ENCODE results near the gene FAM8A1.
"Not testable (repeated sequence)": the region's sequence is repeated elsewhere in the genome, so short reads cannot be mapped to it uniquely, and the experiment has no call there.

The FAM8A1 gene

GRCh38 chr6:17580518-17581048 is 19.5 kb upstream of the FAM8A1 start:
- H2BK12ac ChIP-seq (ENCODE audit: low read length), result no peak overlapping the region
- H3K18ac ChIP-seq (ENCODE audit: low read length), result no peak overlapping the region
- H3K4me3 ChIP-seq (ENCODE audit: low read depth, low read length), result peak overlapping the region; percentile 12
- H3K14ac ChIP-seq (ENCODE audit: low read length), result no peak overlapping the region
- H2BK5ac ChIP-seq (ENCODE audit: low read depth, low read length, poor library complexity), result no peak overlapping the region
- no peak overlapping the region for H2AFZ ChIP-seq (ENCODE audit: insufficient read depth, low read length, poor library complexity)
- H4K91ac ChIP-seq (ENCODE audit: low read depth, low read length), result no peak overlapping the region
- no peak overlapping the region for H2AK5ac ChIP-seq (ENCODE audit: low read length)
- WGBS (ENCODE audit: extremely low coverage, insufficient coverage, insufficient read length), result no CpG with 5 or more reads among the region's 53 CpGs
- no peak overlapping the region for H3K23ac ChIP-seq (ENCODE audit: low read length)
- H4K8ac ChIP-seq (ENCODE audit: low read depth, low read length), result no peak overlapping the region
- H3K4me2 ChIP-seq (ENCODE audit: low read length), result peak overlapping the region; percentile 4
- peaks cover 6% of the 10 kb centered on the region for H3K9me3 ChIP-seq (ENCODE audit: insufficient read depth, low read depth, low read length)
- DNase-seq, result peak; percentile 33 to 60
- no peaks in the 10 kb centered on the region for H3K79me1 ChIP-seq (ENCODE audit: low read length)
- no peaks in the 10 kb centered on the region for H3K27me3 ChIP-seq (ENCODE audit: insufficient read depth, low read length)
- H4K12ac ChIP-seq (ENCODE audit: low read depth, low read length), result no peak overlapping the region
- no peaks in the 10 kb centered on the region for H3K36me3 ChIP-seq (ENCODE audit: control insufficient read depth in 1 of 2, insufficient read depth in 2 of 2, low read length in 2 of 2)
- H2BK120ac ChIP-seq (ENCODE audit: insufficient read depth, low read length, poor library complexity), result no peak overlapping the region
- H3K27ac ChIP-seq (ENCODE audit: low read depth, low read length), result no peak overlapping the region
- no peaks in the 10 kb centered on the region for H3K79me2 ChIP-seq (ENCODE audit: control insufficient read depth, insufficient read depth, low read length, poor library complexity)
- H3K4me1 ChIP-seq (ENCODE audit: control insufficient read depth in 1 of 2, insufficient read depth in 2 of 2, low read length in 2 of 2), result no peaks in the 10 kb centered on the region
- H3K4ac ChIP-seq (ENCODE audit: low read depth, low read length), result no peak overlapping the region
- no peak overlapping the region for H3K9ac ChIP-seq (ENCODE audit: low read length)

GRCh38 chr6:17581282-17581681 is 18.8 kb upstream of the FAM8A1 start:
- H3K4ac ChIP-seq (ENCODE audit: low read depth, low read length); H4K8ac ChIP-seq (ENCODE audit: low read depth, low read length); H3K4me3 ChIP-seq (ENCODE audit: low read depth, low read length); H3K27ac ChIP-seq (ENCODE audit: low read depth, low read length); H2AFZ ChIP-seq (ENCODE audit: insufficient read depth, low read length, poor library complexity); H3K27me3 ChIP-seq (ENCODE audit: insufficient read depth, low read length); H3K4me2 ChIP-seq (ENCODE audit: low read length); H3K79me1 ChIP-seq (ENCODE audit: low read length); H2BK120ac ChIP-seq (ENCODE audit: insufficient read depth, low read length, poor library complexity); H3K79me2 ChIP-seq (ENCODE audit: control insufficient read depth, insufficient read depth, low read length, poor library complexity); H3K14ac ChIP-seq (ENCODE audit: low read length); H3K18ac ChIP-seq (ENCODE audit: low read length); H4K91ac ChIP-seq (ENCODE audit: low read depth, low read length); H2BK12ac ChIP-seq (ENCODE audit: low read length); DNase-seq; H2AK5ac ChIP-seq (ENCODE audit: low read length); H3K23ac ChIP-seq (ENCODE audit: low read length); H3K9ac ChIP-seq (ENCODE audit: low read length); H4K12ac ChIP-seq (ENCODE audit: low read depth, low read length); H2BK5ac ChIP-seq (ENCODE audit: low read depth, low read length, poor library complexity); H3K4me1 ChIP-seq (ENCODE audit: control insufficient read depth in 1 of 2, insufficient read depth in 2 of 2, low read length in 2 of 2); H3K9me3 ChIP-seq (ENCODE audit: insufficient read depth, low read depth, low read length); H3K36me3 ChIP-seq (ENCODE audit: control insufficient read depth in 1 of 2, insufficient read depth in 2 of 2, low read length in 2 of 2): not testable (repeated sequence)
- WGBS (ENCODE audit: extremely low coverage, insufficient coverage, insufficient read length), result no CpG with 5 or more reads among the region's 7 CpGs

GRCh38 chr6:17583811-17584210 is 16.3 kb upstream of the FAM8A1 start:
- H2BK5ac ChIP-seq (ENCODE audit: low read depth, low read length, poor library complexity), result no peak overlapping the region
- no peak overlapping the region for H3K14ac ChIP-seq (ENCODE audit: low read length)
- no peak overlapping the region for H3K4ac ChIP-seq (ENCODE audit: low read depth, low read length)
- H3K79me1 ChIP-seq (ENCODE audit: low read length), result no peaks in the 10 kb centered on the region
- H3K4me3 ChIP-seq (ENCODE audit: low read depth, low read length), result no peak overlapping the region
- no peaks in the 10 kb centered on the region for H3K36me3 ChIP-seq (ENCODE audit: control insufficient read depth in 1 of 2, insufficient read depth in 2 of 2, low read length in 2 of 2)
- no peak overlapping the region for H3K18ac ChIP-seq (ENCODE audit: low read length)
- no peak overlapping the region for H2AK5ac ChIP-seq (ENCODE audit: low read length)
- H2BK120ac ChIP-seq (ENCODE audit: insufficient read depth, low read length, poor library complexity), result no peak overlapping the region
- H2AFZ ChIP-seq (ENCODE audit: insufficient read depth, low read length, poor library complexity), result no peak overlapping the region
- no peak overlapping the region for H3K9ac ChIP-seq (ENCODE audit: low read length)
- no peaks in the 10 kb centered on the region for H3K79me2 ChIP-seq (ENCODE audit: control insufficient read depth, insufficient read depth, low read length, poor library complexity)
- no peak overlapping the region for H3K27ac ChIP-seq (ENCODE audit: low read depth, low read length)
- no CpG with 5 or more reads among the region's 5 CpGs for WGBS (ENCODE audit: extremely low coverage, insufficient coverage, insufficient read length)
- no peak overlapping the region for H3K4me2 ChIP-seq (ENCODE audit: low read length)
- no peak overlapping the region for H4K8ac ChIP-seq (ENCODE audit: low read depth, low read length)
- H2BK12ac ChIP-seq (ENCODE audit: low read length), result no peak overlapping the region
- no peak overlapping the region for H4K91ac ChIP-seq (ENCODE audit: low read depth, low read length)
- H3K23ac ChIP-seq (ENCODE audit: low read length), result no peak overlapping the region
- DNase-seq, result no peak
- no peaks in the 10 kb centered on the region for H3K4me1 ChIP-seq (ENCODE audit: control insufficient read depth in 1 of 2, insufficient read depth in 2 of 2, low read length in 2 of 2)
- no peaks in the 10 kb centered on the region for H3K27me3 ChIP-seq (ENCODE audit: insufficient read depth, low read length)
- H4K12ac ChIP-seq (ENCODE audit: low read depth, low read length), result no peak overlapping the region
- H3K9me3 ChIP-seq (ENCODE audit: insufficient read depth, low read depth, low read length), result peaks cover 1% of the 10 kb centered on the region

GRCh38 chr6:17584241-17584803 is 15.8 kb upstream of the FAM8A1 start:
- no peak overlapping the region for H2AFZ ChIP-seq (ENCODE audit: insufficient read depth, low read length, poor library complexity)
- H3K27me3 ChIP-seq (ENCODE audit: insufficient read depth, low read length), result no peaks in the 10 kb centered on the region
- no peaks in the 10 kb centered on the region for H3K79me2 ChIP-seq (ENCODE audit: control insufficient read depth, insufficient read depth, low read length, poor library complexity)
- H3K23ac ChIP-seq (ENCODE audit: low read length), result no peak overlapping the region
- no peak overlapping the region for H2BK120ac ChIP-seq (ENCODE audit: insufficient read depth, low read length, poor library complexity)
- H3K4ac ChIP-seq (ENCODE audit: low read depth, low read length), result no peak overlapping the region
- no CpG with 5 or more reads among the region's 7 CpGs for WGBS (ENCODE audit: extremely low coverage, insufficient coverage, insufficient read length)
- no peak overlapping the region for H3K18ac ChIP-seq (ENCODE audit: low read length)
- no peak overlapping the region for H3K9ac ChIP-seq (ENCODE audit: low read length)
- no peak overlapping the region for H2AK5ac ChIP-seq (ENCODE audit: low read length)
- no peak overlapping the region for H4K91ac ChIP-seq (ENCODE audit: low read depth, low read length)
- no peak overlapping the region for H2BK5ac ChIP-seq (ENCODE audit: low read depth, low read length, poor library complexity)
- no peak overlapping the region for H3K4me2 ChIP-seq (ENCODE audit: low read length)
- H4K12ac ChIP-seq (ENCODE audit: low read depth, low read length), result no peak overlapping the region
- H3K14ac ChIP-seq (ENCODE audit: low read length), result no peak overlapping the region
- no peak overlapping the region for H4K8ac ChIP-seq (ENCODE audit: low read depth, low read length)
- peak; percentile 30 to 72 for DNase-seq
- peaks cover 1% of the 10 kb centered on the region for H3K9me3 ChIP-seq (ENCODE audit: insufficient read depth, low read depth, low read length)
- no peak overlapping the region for H3K4me3 ChIP-seq (ENCODE audit: low read depth, low read length)
- no peak overlapping the region for H2BK12ac ChIP-seq (ENCODE audit: low read length)
- H3K79me1 ChIP-seq (ENCODE audit: low read length), result no peaks in the 10 kb centered on the region
- peaks cover 0 to under 1% of the 10 kb centered on the region in 2 experiments for H3K4me1 ChIP-seq (ENCODE audit: control insufficient read depth in 1 of 2, insufficient read depth in 2 of 2, low read length in 2 of 2)
- H3K27ac ChIP-seq (ENCODE audit: low read depth, low read length), result no peak overlapping the region
- no peaks in the 10 kb centered on the region for H3K36me3 ChIP-seq (ENCODE audit: control insufficient read depth in 1 of 2, insufficient read depth in 2 of 2, low read length in 2 of 2)
